ENCODE data around the gene TBC1D19.

GRCh38 chr4:26568446-26568994 is 15.4 kb upstream of the TBC1D19 start:
- TF ChIP-seq CTCF (conservative IDR thresholded peaks at IDR 0.05; ENCODE audit: low read length) = no peak
- TF ChIP-seq EZH2phosphoT487 (IDR thresholded peaks at IDR 0.05; ENCODE audit: borderline replicate concordance) = no peak

All from Loucy (cell line).